ENCODE measurements around the gene NPR1. TPM values are rescaled to one million over a fixed set of nuclear protein-coding genes. Genes with fewer than 3 reads are reported as not detected.
"Not testable (repeated sequence)": the region's sequence is repeated elsewhere in the genome, so short reads cannot be mapped to it uniquely, and the experiment has no call there.

Gene NPR1
- polyA plus RNA-seq, 2 of the 4 experiments (the other 2 are of a cell fraction) = 0.39 to 1.9 TPM

GRCh38 chr1:153638261-153638660 lies 40.2 kb upstream of the NPR1 start:
- no peak for FAIRE-seq
- ChIA-PET POLR2A (interaction anchor here (1.1 to 3.1 kb wide), 2 partner anchors 9 to 66 kb away, joined by 3 to 9 read pairs; no protein-coding TSS in a partner anchor), CTCF (interaction anchor here (0.8 to 3.1 kb wide), 15 partner anchors 8 to 348 kb away, joined by 3 to 19 read pairs (median 5); partner anchors contain the start of genes RAB13, S100A1 and S100A13)
- Histone ChIP-seq H3K9me3 (no peaks in the 10 kb centered on the region), H3K4me3 (no peak overlapping the region), H3K4me1 (peaks cover 20% of the 10 kb centered on the region), H3K4me2 (no peak overlapping the region), H3K27ac (no peak overlapping the region)
- TF ChIP-seq CTCF (IDR thresholded peaks at IDR 0.05) (no peak), NPAS2 (CRISPR knock-in tag; IDR thresholded peaks at IDR 0.05; ENCODE audit: borderline replicate concordance) (no peak), JUN (IDR thresholded peaks at IDR 0.05) (no peak), RARB (CRISPR knock-in tag; IDR thresholded peaks at IDR 0.05) (no peak), NFE2L2 (conservative IDR thresholded peaks at IDR 0.05; ENCODE audit: low read length) (no peak), BHLHE40 (IDR thresholded peaks at IDR 0.05; ENCODE audit: low read depth, low read length) (no peak), POLR2AphosphoS2 (conservative IDR thresholded peaks at IDR 0.05; ENCODE audit: low read length) (no peak)
- TF ChIP-seq, protein P1, sequence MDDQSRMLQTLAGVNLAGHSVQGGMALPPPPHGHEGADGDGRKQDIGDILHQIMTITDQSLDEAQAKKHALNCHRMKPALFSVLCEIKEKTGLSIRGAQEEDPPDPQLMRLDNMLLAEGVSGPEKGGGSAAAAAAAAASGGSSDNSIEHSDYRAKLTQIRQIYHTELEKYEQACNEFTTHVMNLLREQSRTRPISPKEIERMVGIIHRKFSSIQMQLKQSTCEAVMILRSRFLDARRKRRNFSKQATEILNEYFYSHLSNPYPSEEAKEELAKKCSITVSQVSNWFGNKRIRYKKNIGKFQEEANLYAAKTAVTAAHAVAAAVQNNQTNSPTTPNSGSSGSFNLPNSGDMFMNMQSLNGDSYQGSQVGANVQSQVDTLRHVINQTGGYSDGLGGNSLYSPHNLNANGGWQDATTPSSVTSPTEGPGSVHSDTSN (IDR thresholded peaks at IDR 0.05) = no peak
- WGBS (ENCODE audit: missing lambda C conversion rate) = 88% methylated on average over 6 of the region's 6 CpGs
- no peak for ATAC-seq
- DNase-seq (ENCODE audit: low read depth in 1 of 2, low spot score in 1 of 2) = no peak

DNA sequence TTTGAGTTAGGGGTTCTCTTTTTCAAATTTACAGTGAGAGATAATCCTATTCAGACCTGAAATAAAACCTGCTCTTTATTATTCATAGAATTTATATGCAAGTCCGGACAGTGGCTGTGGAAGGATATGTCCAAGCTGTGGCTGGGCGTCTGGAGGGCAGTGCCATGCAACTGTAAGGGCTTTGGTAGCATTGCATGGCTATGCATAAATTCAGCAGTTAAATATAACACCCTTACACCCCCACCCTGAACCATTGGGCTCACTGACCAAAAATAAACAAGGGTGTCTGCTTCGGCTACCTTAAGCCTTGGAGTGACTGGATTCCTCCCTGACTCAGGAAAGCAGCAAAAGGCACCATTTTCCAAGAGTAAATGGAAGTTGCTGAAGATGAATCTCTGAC lies 39.2 kb upstream of the NPR1 start:
- no peak for TF ChIP-seq CBX2 (IDR thresholded peaks at IDR 0.05; ENCODE audit: borderline replicate concordance, low read depth)
- TF ChIP-seq EHMT2 (IDR thresholded peaks at IDR 0.05; ENCODE audit: low read depth) = no peak
- TF ChIP-seq PHF8 (IDR thresholded peaks at IDR 0.05; ENCODE audit: borderline replicate concordance, low read depth) = no peak
- no peak for TF ChIP-seq MAX (IDR thresholded peaks at IDR 0.05)
- TF ChIP-seq ZC3H11A (IDR thresholded peaks at IDR 0.05) = no peak
- TF ChIP-seq SREBF2 (IDR thresholded peaks at IDR 0.05) = no peak
- FAIRE-seq (no peak), DNase-seq (ENCODE audit: low read depth in 1 of 2, low spot score in 1 of 2) (no peak), ATAC-seq (no peak)
- ChIA-PET CTCF (interaction anchor here (0.8 to 3.1 kb wide), 8 partner anchors 12 to 130 kb away, joined by 3 to 19 read pairs (median 5); partner anchors contain the start of genes S100A1 and S100A13), POLR2A (interaction anchor here (3.1 kb wide), 1 partner anchor 67 kb away, joined by 9 read pairs; no protein-coding TSS in a partner anchor)
- Histone ChIP-seq H3K9me3 (no peaks in the 10 kb centered on the region), H3K27ac (no peak overlapping the region), H3K4me2 (no peak overlapping the region), H3K4me3 (no peak overlapping the region), H3K4me1 (peaks cover 24% of the 10 kb centered on the region)
- 77% methylated on average over 3 of the region's 3 CpGs for WGBS (ENCODE audit: missing lambda C conversion rate)

DNA sequence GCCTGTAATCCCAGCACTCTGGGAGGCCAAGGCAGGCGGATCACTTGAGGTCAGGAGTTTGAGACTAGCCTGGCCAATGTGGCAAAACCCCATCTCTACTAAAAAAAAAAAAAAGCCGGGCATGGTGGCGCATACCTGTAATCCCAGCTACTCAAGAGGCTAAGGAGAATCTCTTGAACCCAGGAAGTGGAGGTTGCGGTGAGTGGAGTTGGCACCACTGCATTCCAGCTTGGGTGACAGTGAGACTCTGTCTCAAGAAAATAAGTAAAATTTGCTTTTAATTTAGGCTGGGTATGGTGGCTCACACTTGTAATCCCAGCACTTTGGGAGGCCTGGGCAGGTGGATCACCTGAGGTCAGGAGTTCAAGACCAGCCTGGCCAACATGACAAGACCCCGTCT lies 38.3 kb upstream of the NPR1 start:
- 94% methylated on average over 5 of the region's 5 CpGs for WGBS (ENCODE audit: missing lambda C conversion rate)
- not testable (repeated sequence) for H3K9me3 ChIP-seq

GRCh38 chr1:153640861-153641260 lies 37.6 kb upstream of the NPR1 start:
- ChIA-PET POLR2A (interaction anchor here (0.7 to 3.1 kb wide), 2 partner anchors 18 to 68 kb away, joined by 3 to 9 read pairs; partner anchors contain the start of gene SNAPIN), CTCF (interaction anchor here (1.2 to 3.2 kb wide), 6 partner anchors 10 to 346 kb away, joined by 3 to 8 read pairs (median 4); partner anchors contain the start of gene RAB13)
- TF ChIP-seq FOSB (CRISPR knock-in tag; IDR thresholded peaks at IDR 0.05) = 0 out of 2 replicates have a peak, but pooled peaks have one; percentile 23
- TF ChIP-seq SREBF2 (IDR thresholded peaks at IDR 0.05) = no peak
- no peak for TF ChIP-seq GATA3 (IDR thresholded peaks at IDR 0.05; ENCODE audit: borderline replicate concordance)
- no peak for TF ChIP-seq HOXA7 (CRISPR knock-in tag; IDR thresholded peaks at IDR 0.05)
- TF ChIP-seq POLR2AphosphoS2 (conservative IDR thresholded peaks at IDR 0.05; ENCODE audit: low read length) = peak; percentile 46; the same call in 1 of the 2 replicates
- TF ChIP-seq, protein P1 (IDR thresholded peaks at IDR 0.05) = no peak
- H3K27ac ChIP-seq = no peak overlapping the region
- H3K4me2 ChIP-seq = no peak overlapping the region
- WGBS (ENCODE audit: missing lambda C conversion rate) = 74% methylated on average over 6 of the region's 6 CpGs
- no peak overlapping the region for H3K4me3 ChIP-seq
- no peak for DNase-seq (ENCODE audit: low read depth in 1 of 2, low spot score in 1 of 2)
- FAIRE-seq = no peak
- peaks cover 15% of the 10 kb centered on the region; the same call in 2 of the 3 replicates for H3K4me1 ChIP-seq
- ATAC-seq = no peak
- no peaks in the 10 kb centered on the region for H3K9me3 ChIP-seq

More for the DNA sequence above, 38.3 kb upstream of the NPR1 start:
- not testable (repeated sequence) for H3K27ac ChIP-seq; DNase-seq (ENCODE audit: low read depth in 1 of 2, low spot score in 1 of 2); H3K4me3 ChIP-seq; H3K4me2 ChIP-seq; FAIRE-seq; ATAC-seq
- CTCF ChIA-PET = interaction anchor here (0.6 to 1.7 kb wide), 7 partner anchors 11 to 1529 kb away, joined by 3 to 11 read pairs (median 4); partner anchors contain the start of gene S100A13
- POLR2A ChIA-PET = interaction anchor here (0.8 to 3.1 kb wide), 2 partner anchors 8 to 68 kb away, joined by 8 to 9 read pairs; no protein-coding TSS in a partner anchor
- H3K4me1 ChIP-seq = peaks cover 22% of the 10 kb centered on the region
